ENCODE results near the gene KIR3DL3. TPM values are rescaled to one million over a fixed set of nuclear protein-coding genes. Genes with fewer than 3 reads are reported as not detected.
"Not testable (repeated sequence)": the region's sequence is repeated elsewhere in the genome, so short reads cannot be mapped to it uniquely, and the experiment has no call there.

The KIR3DL3 gene
- total and polyA plus RNA-seq, 7 donors, result 0.06 TPM; not detected in 6

GRCh38 chr19:54696766-54697165 lies 27.5 kb upstream of the KIR3DL3 start:
- 22 to 32% methylated on average over 2 of the region's 2 CpGs for WGBS, 2 donors
- DNase-seq, result no peak
- TF ChIP-seq EP300 (IDR thresholded peaks at IDR 0.05) (no peak), POLR2A (IDR thresholded peaks at IDR 0.05) (no peak), POLR2AphosphoS5 (IDR thresholded peaks at IDR 0.05) (no peak), CTCF (IDR thresholded peaks at IDR 0.05) (no peak)
- H3K4me1 ChIP-seq, result no peaks in the 10 kb centered on the region
- no peaks in the 10 kb centered on the region for H3K36me3 ChIP-seq
- no peak overlapping the region for H3K4me3 ChIP-seq
- no peaks in the 10 kb centered on the region for H3K9me3 ChIP-seq
- H3K27ac ChIP-seq, result no peak overlapping the region
- peaks cover 0 to 23% (median 0%) of the 10 kb centered on the region in 3 donors for H3K27me3 ChIP-seq
- intact Hi-C loops (cut with DNase I), result no loop called here

- H3K27ac ChIP-seq; intact Hi-C loops (cut with DNase I); H3K36me3 ChIP-seq; H3K9me3 ChIP-seq; H3K4me3 ChIP-seq; DNase-seq; H3K4me1 ChIP-seq: not testable (repeated sequence)
- 81% methylated on average over 13 of the region's 13 CpGs for WGBS, 2 donors
- H3K27me3 ChIP-seq, result peaks cover 0 to 19% (median 0%) of the 10 kb centered on the region in 3 donors
Measured at GRCh38 chr19:54697716-54698115, 26.5 kb upstream of the KIR3DL3 start.

- no peaks in the 10 kb centered on the region for H3K9me3 ChIP-seq
- 81% methylated on average over 8 of the region's 8 CpGs for WGBS, 2 donors
- no peaks in the 10 kb centered on the region for H3K4me1 ChIP-seq
- no peak overlapping the region for H3K4me3 ChIP-seq
- no peak overlapping the region for H3K27ac ChIP-seq
- no peak for DNase-seq
- no peaks in the 10 kb centered on the region for H3K36me3 ChIP-seq
- TF ChIP-seq POLR2AphosphoS5 (IDR thresholded peaks at IDR 0.05) (no peak), EP300 (IDR thresholded peaks at IDR 0.05) (no peak), POLR2A (IDR thresholded peaks at IDR 0.05) (no peak), CTCF (IDR thresholded peaks at IDR 0.05) (no peak)
- intact Hi-C loops (cut with DNase I), result no loop called here
- no peaks in the 10 kb centered on the region for H3K27me3 ChIP-seq
Measured at GRCh38 chr19:54704928-54705327, 19.3 kb upstream of the KIR3DL3 start.

- DNase-seq, result no peak
- TF ChIP-seq CTCF (IDR thresholded peaks at IDR 0.05) (no peak), POLR2AphosphoS5 (IDR thresholded peaks at IDR 0.05) (no peak), EP300 (IDR thresholded peaks at IDR 0.05) (no peak), POLR2A (IDR thresholded peaks at IDR 0.05) (no peak)
- H3K4me3 ChIP-seq, result no peak overlapping the region
- H3K27me3 ChIP-seq, result no peaks in the 10 kb centered on the region
- no peaks in the 10 kb centered on the region for H3K4me1 ChIP-seq
- H3K9me3 ChIP-seq, result no peaks in the 10 kb centered on the region
- no peak overlapping the region for H3K27ac ChIP-seq
- WGBS, 2 donors, result 47 to 63% methylated on average over 4 of the region's 4 CpGs
- H3K36me3 ChIP-seq, result no peaks in the 10 kb centered on the region
- intact Hi-C loops (cut with DNase I), result no loop called here
Measured at GRCh38 chr19:54707962-54708361, 16.3 kb upstream of the KIR3DL3 start.

GRCh38 chr19:54708781-54709180 lies 15.5 kb upstream of the KIR3DL3 start:
- TF ChIP-seq CTCF (IDR thresholded peaks at IDR 0.05), result no peak
- TF ChIP-seq POLR2A (IDR thresholded peaks at IDR 0.05), result no peak
- TF ChIP-seq POLR2AphosphoS5 (IDR thresholded peaks at IDR 0.05), result no peak
- no peak for TF ChIP-seq EP300 (IDR thresholded peaks at IDR 0.05)
- H3K27ac ChIP-seq, result no peak overlapping the region
- no peaks in the 10 kb centered on the region for H3K9me3 ChIP-seq
- intact Hi-C loops (cut with DNase I), result no loop called here
- no peaks in the 10 kb centered on the region for H3K27me3 ChIP-seq
- H3K4me3 ChIP-seq, result no peak overlapping the region
- no peaks in the 10 kb centered on the region for H3K4me1 ChIP-seq
- no peak for DNase-seq
- no peaks in the 10 kb centered on the region for H3K36me3 ChIP-seq
- WGBS, 2 donors, result 89 to 92% methylated on average over 7 of the region's 7 CpGs

All from sigmoid colon (tissue), 7 donors.